Activated naive CD4-positive, alpha-beta T cell treated with anti-CD3 and anti-CD28 coated beads, Interleukin-2, amount 50 U/mL, for 16 hours (primary cell): ENCODE data around the gene MALRD1.

ENCODE experiments used
- DNase-seq: peaks from one replicate; pipeline ENCODE4 v3.0.0-alpha.2; 2020

Gene MALRD1

GRCh38 chr10:19111501-19112267 is 63.1 kb downstream of the MALRD1 start:
- DNase-seq = no peak

GRCh38 chr10:19117438-19117837 is 68.8 kb downstream of the MALRD1 start:
- no peak for DNase-seq

- no peak for DNase-seq
These were observed 70.6 kb downstream of the MALRD1 start for GRCh38 chr10:19119191-19119590.

GRCh38 chr10:19120381-19120908 is 71.8 kb downstream of the MALRD1 start:
- no peak for DNase-seq

GRCh38 chr10:19133992-19134391 is 85.4 kb downstream of the MALRD1 start:
- DNase-seq = no peak

GRCh38 chr10:19142967-19143366 is 94.4 kb downstream of the MALRD1 start:
- DNase-seq = no peak

- no peak for DNase-seq
These were observed 95.6 kb downstream of the MALRD1 start for GRCh38 chr10:19144206-19144605.

GRCh38 chr10:19154375-19154774 is 105.8 kb downstream of the MALRD1 start:
- no peak for DNase-seq

GRCh38 chr10:19158358-19158757 is 109.8 kb downstream of the MALRD1 start:
- DNase-seq = no peak

GRCh38 chr10:19158870-19159269 is 110.3 kb downstream of the MALRD1 start:
- no peak for DNase-seq

GRCh38 chr10:19164461-19164860 is 115.9 kb downstream of the MALRD1 start:
- DNase-seq = no peak

- no peak for DNase-seq
These were observed 120.0 kb downstream of the MALRD1 start for GRCh38 chr10:19168584-19168983.

GRCh38 chr10:19169041-19169440 is 120.4 kb downstream of the MALRD1 start:
- DNase-seq = no peak

- no peak for DNase-seq
These were observed 121.1 kb downstream of the MALRD1 start for GRCh38 chr10:19169684-19170083.

GRCh38 chr10:19178675-19179074 is 130.1 kb downstream of the MALRD1 start:
- DNase-seq = no peak

- no peak for DNase-seq
These were observed 136.3 kb downstream of the MALRD1 start for GRCh38 chr10:19184891-19185290.

GRCh38 chr10:19194866-19195265 is 146.3 kb downstream of the MALRD1 start:
- DNase-seq = no peak

GRCh38 chr10:19195698-19196097 is 147.1 kb downstream of the MALRD1 start:
- DNase-seq = no peak

- DNase-seq = no peak
These were observed 151.6 kb downstream of the MALRD1 start for GRCh38 chr10:19200211-19200610.

- no peak for DNase-seq
These were observed 155.8 kb downstream of the MALRD1 start for GRCh38 chr10:19204246-19204917.

GRCh38 chr10:19209319-19209718 is 160.7 kb downstream of the MALRD1 start:
- no peak for DNase-seq

- DNase-seq = no peak
These were observed 164.0 kb downstream of the MALRD1 start for GRCh38 chr10:19212590-19212989.

GRCh38 chr10:19221216-19221615 is 172.6 kb downstream of the MALRD1 start:
- DNase-seq = no peak

- DNase-seq = no peak
These were observed 177.4 kb downstream of the MALRD1 start for GRCh38 chr10:19226025-19226424.
